H54 (cell line): ENCODE measurements around the gene EVC.
"Not testable (repeated sequence)": the region's sequence is repeated elsewhere in the genome, so short reads cannot be mapped to it uniquely, and the experiment has no call there.

Experiments
- DNase-seq: peaks from one replicate; pipeline ENCODE4 v3.0.0; 2011; ENCODE audit warnings: low spot score, mixed read lengths; ENCODE audit not compliant: insufficient read length
- FAIRE-seq: peaks from 3 replicates; lab custom pipeline; 2011; peaks lifted over from hg19 to GRCh38; lab: Jason Lieb, UNC
- POLR2A ChIP-seq: IDR thresholded peaks from 2 replicates; pipeline ENCODE4 v1.6.1; 2011; ENCODE audit warnings: low read depth, mild to moderate bottlenecking, low read length

The EVC gene

GRCh38 chr4:5713861-5714260 lies 2.9 kb downstream of the EVC start:
- TF ChIP-seq POLR2A = no peak
- DNase-seq (no peak), FAIRE-seq (no peak)

- TF ChIP-seq POLR2A = no peak
Observed at GRCh38 chr4:5715357-5715756, 4.4 kb downstream of the EVC start.

DNA sequence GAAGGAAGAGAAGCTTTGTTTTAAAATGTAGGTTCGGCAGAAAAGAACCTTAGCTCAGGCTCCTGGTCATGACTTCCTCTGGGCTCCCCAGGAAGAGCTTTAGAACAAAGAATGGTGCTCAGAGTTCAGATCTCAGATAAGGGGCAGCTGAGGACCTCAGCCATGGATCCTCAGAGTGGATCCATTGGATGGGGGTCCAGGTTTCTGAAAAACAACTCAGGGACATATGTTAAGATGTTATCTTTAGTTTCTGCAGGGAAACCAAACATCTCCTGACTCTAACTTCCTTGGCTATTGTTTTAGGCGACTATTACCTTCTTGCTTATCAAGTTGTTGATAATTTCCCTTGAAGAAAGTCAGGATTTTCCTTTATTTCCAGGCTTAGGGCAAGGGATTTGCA lies 5.4 kb downstream of the EVC start:
- DNase-seq = no peak
- no peak for TF ChIP-seq POLR2A
- no peak for FAIRE-seq

More at GRCh38 chr4:5715357-5715756, 4.4 kb downstream of the EVC start:
- FAIRE-seq (no peak), DNase-seq (no peak)

GRCh38 chr4:5717449-5718158 lies 6.6 kb downstream of the EVC start:
- no peak for TF ChIP-seq POLR2A
- no peak for DNase-seq
- FAIRE-seq = no peak

- TF ChIP-seq POLR2A = no peak
- DNase-seq (no peak), FAIRE-seq (no peak)
Observed at GRCh38 chr4:5718411-5718810, 7.4 kb downstream of the EVC start.

- no peak for FAIRE-seq
Observed at GRCh38 chr4:5719350-5720055, 8.5 kb downstream of the EVC start.

DNA sequence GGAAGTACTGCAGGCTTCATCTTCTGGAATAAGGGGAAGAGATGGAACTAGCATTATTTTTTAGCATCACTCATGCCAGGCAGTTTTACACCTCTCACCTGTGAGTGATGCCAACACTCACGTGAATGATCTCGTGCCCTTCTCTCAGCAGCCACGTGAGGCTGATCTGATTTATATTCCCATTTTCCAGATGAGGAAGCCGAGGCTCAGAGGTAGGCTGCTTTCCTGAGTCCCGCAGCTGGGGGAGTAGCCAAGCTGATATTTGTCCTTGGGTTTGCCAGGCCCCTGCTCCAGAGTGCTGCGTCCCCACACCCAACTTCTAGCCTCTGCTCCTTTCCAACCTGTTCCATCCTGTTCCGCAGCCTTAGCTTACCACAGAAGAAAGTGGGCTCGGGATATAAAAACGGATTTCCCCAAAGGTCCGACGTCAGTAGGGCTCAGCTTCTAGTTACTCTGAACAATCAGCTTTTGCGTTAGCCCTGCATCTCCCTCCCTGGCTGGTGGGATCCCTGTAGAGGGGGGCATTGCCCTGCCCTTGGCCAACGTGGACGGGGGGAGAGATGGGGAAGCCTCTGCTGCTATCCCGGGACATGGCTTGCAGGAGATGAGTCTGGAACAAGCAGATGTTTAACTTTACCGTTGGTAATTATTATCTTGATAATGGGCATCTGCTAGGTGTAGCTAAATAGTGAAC lies 9.3 kb downstream of the EVC start:
- TF ChIP-seq POLR2A = no peak
- no peak for FAIRE-seq

More at GRCh38 chr4:5719350-5720055, 8.5 kb downstream of the EVC start:
- no peak for DNase-seq
- no peak for TF ChIP-seq POLR2A

DNA sequence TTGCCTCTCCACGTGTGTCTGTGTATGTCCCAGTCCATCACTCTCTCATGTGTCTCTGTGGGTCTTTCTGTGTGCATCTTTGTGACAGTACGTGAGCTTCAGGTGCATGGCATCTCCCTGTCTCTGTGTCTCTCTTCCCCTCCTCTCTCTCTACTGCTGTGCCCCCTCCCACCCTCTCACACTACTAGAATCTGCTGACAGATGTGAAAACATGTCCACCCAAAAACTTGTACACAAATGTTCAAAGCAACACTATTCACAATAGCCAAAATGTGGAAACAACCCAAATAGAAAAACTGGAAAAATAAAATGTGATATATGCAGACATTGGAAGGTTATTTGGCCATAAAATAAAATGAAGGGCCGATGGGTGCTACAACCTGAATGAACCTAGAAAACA lies 10.0 kb downstream of the EVC start:
- TF ChIP-seq POLR2A = no peak
- FAIRE-seq (no peak), DNase-seq (no peak)

More for the DNA sequence above, 9.3 kb downstream of the EVC start:
- no peak for DNase-seq

DNA sequence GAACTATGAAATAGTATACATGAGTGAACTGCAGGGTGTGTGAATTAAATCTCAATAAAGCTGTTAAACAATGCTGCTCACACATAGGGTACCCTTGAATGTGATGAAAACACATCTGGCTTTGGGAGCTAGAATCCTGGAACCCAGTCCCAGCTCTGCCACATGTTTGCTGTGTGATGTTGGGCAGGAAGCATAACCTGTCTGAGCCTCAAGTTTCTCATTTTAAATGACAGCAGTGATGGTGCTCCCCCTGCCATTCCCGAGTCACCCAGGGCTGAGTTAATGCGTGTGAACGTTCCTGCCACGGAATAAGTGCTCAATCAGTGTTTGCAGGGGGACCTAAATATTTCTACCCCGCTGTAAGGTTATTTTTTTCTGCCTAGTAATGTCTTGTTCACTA lies 10.9 kb downstream of the EVC start:
- TF ChIP-seq POLR2A = no peak
- no peak for FAIRE-seq
- DNase-seq = no peak

DNA sequence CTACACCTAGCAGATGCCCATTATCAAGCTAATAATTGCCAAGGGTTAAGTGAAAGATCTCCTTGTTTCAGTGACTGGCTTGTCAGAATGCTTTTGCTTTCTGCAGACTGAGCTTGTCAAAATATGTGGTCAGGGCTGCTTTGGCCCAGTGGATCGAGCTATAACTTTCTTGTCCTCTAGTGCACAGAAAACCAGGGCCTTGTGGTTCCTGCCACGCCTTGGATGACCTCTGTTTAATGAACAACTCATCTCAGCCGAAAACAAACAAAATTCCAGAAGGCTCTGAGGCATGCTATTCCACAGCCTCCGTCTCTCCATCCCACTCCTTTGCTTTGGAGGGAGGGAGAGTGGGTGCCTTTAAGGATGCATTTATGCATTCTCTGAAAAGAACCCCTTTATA lies 11.3 kb downstream of the EVC start:
- no peak for TF ChIP-seq POLR2A
- FAIRE-seq (no peak), DNase-seq (no peak)

DNA sequence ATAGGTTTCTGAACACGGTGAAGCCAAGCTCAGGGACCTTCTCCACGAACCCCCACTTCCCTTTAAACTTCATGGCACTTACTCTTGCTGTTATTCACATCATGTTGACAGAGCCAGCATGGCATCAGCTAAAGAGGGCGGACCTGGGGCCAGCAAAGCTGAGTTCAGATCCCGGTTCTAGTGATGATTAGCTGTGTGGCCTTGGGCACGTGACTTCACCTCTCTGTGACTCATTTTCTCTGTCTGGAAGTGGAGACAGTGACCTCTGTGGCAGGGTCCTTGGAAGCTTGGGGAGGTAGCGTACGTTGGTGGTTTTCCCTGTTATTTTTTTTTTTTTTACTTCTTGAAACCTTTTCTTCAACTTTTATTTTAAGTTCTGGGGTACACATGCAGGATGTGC lies 13.4 kb downstream of the EVC start:
- TF ChIP-seq POLR2A = no peak
- FAIRE-seq (no peak), DNase-seq (no peak)

GRCh38 chr4:5728412-5728811 lies 17.4 kb downstream of the EVC start:
- FAIRE-seq, DNase-seq: not testable (repeated sequence)

DNA sequence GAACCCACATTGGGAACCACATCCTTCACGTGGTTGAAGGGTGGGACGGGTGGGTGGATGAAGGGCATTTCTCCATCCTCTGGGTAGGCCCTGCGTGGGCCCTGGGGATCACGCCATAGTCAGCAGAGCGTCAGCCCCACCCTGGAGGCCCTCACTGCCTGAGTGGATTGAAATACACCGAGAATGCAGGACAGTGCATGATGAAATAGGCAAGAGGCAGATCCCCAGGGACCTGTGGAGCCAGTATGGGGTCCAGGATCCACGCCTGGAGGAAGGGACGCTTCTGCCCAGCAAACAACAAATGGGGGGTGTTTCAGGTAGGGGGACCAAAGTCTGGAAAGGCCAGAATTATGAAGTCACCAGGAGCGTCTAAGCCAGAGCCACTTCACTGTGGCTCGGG lies 19.4 kb downstream of the EVC start:
- DNase-seq = no peak
- no peak for FAIRE-seq
- no peak for TF ChIP-seq POLR2A
